Heart left ventricle (tissue), 16 donors: ENCODE measurements around the gene SIAH1. TPM values are rescaled to one million over a fixed set of nuclear protein-coding genes. Genes with fewer than 3 reads are reported as not detected.
"Not testable (repeated sequence)": the region's sequence is repeated elsewhere in the genome, so short reads cannot be mapped to it uniquely, and the experiment has no call there.

Experiments used
- ATAC-seq, 4 donors: fragments of 200-7000 bp; cut with Tn5 transposase; one replicate each; pipeline ENCODE4 v1.9.1; 2020 to 2022; ENCODE audit warnings: moderate library complexity in 4 of 4, mild to moderate bottlenecking in 3 of 4, moderate number of reproducible peaks in 1 of 4
- DNase-seq, 5 donors: peaks; one replicate each; pipeline ENCODE4 v3.0.0-alpha.2; 2020
- H3K27ac ChIP-seq, 12 donors: fragments of 200-600 bp; sonication (generic) in 4 of 12; one replicate each; pipeline versions ENCODE4 v1.5.0 to v1.8.0; 2016 to 2022; ENCODE audit warnings: mild to moderate bottlenecking in 2 of 12
- H3K27me3 ChIP-seq, 9 donors: fragments of 200-600 bp; sonication (generic) in 2 of 9; one replicate each; pipeline versions ENCODE4 v1.5.1 to v1.8.0; 2016 to 2022; ENCODE audit warnings: mild to moderate bottlenecking in 3 of 9
- H3K36me3 ChIP-seq, 9 donors: fragments of 200-600 bp; sonication (generic) in 2 of 9; one replicate each; pipeline versions ENCODE4 v1.5.0 to v1.8.0; 2018 to 2022; ENCODE audit warnings: mild to moderate bottlenecking in 2 of 9
- H3K4me1 ChIP-seq, 12 donors: fragments of 200-600 bp; sonication (generic) in 4 of 12; one replicate each; pipeline versions ENCODE4 v1.5.0 to v1.8.0; 2016 to 2022; ENCODE audit warnings: mild to moderate bottlenecking in 3 of 12
- H3K4me3 ChIP-seq, 12 donors: fragments of 200-600 bp; sonication (generic) in 4 of 12; one replicate each; pipeline versions ENCODE4 v1.5.0 to v1.8.0; 2017 to 2022; ENCODE audit warnings: mild to moderate bottlenecking in 9 of 12, moderate library complexity in 4 of 12
- H3K9me3 ChIP-seq, 12 donors: fragments of 200-600 bp; sonication (generic) in 4 of 12; one replicate each; pipeline versions ENCODE4 v1.5.0 to v1.8.0; 2016 to 2022; ENCODE audit warnings: mild to moderate bottlenecking in 1 of 12
- CTCF ChIP-seq, 12 donors: fragments of 200-600 bp; sonication (generic) in 4 of 12; IDR thresholded peaks; one replicate each; pipeline versions ENCODE4 v1.5.0 to v1.8.0; 2018 to 2022; ENCODE audit warnings: antibody characterized with exemption in 12 of 12, mild to moderate bottlenecking in 5 of 12
- POLR2A ChIP-seq, 2 donors: fragments of 450-650 bp; IDR thresholded peaks; one replicate each; pipeline ENCODE4 v1.6.1; 2017; ENCODE audit warnings: antibody characterized with exemption in 2 of 2, mild to moderate bottlenecking in 2 of 2, moderate library complexity in 2 of 2
- WGBS, 4 donors: extraction: QIAGEN DNeasy Blood & Tissue Kit in 2 of 4; methylation state at CpG; one replicate each; pipeline versions ENCODE4 v1.1.5 to v1.1.7; 2013 to 2018; 5-methylcytosine and 5-hydroxymethylcytosine counted together
- intact Hi-C, 10 donors: fragments of 100-400 bp; cut with DNase I; formaldehyde crosslinking; loops; one replicate each; pipeline versions ENCODE4 v1.11.1 to v1.14.2; 2022
- polyA plus RNA-seq, 2 donors: library from polyadenylated mRNA; stranded (reverse); fragments of 200-250 nt; gene quantifications; one replicate each; pipeline ENCODE4 v1.2.3, GENCODE V29; 2013
- total RNA-seq, 9 donors: library from RNA; depleted of rRNA in 2 of 9; stranded (reverse); fragments of >200 nt in 2 of 9; fragmentation: NEBNext Ultra II Directional in 3 of 9; extraction: Animal tissue kit (Norgen Biotek cat#: 25700) in 3 of 9; gene quantifications; one replicate each; pipeline versions ENCODE4 v1.1.0 to v1.2.4, GENCODE V29; 2016 to 2023
- donor health status: ischemic (EF 13 %, LVEDD 7.1; RV severe dilation, severe dysfunction).
- donor health status: healthy with polysubstance abuse.
- donor health status: DM: no; HTN: yes; CAD: no.
- donor health status: DM: no; HTN: no; CAD: no.
- donor health status: ischemic (EF 25% LVEDD 6.9; RV normal size, moderate dysfunction).
- donor health status: ischemic (EF 25% LVEDD 5.7; RV mildly dilated, moderate dysfunction).
- donor health status: healthy.
- donor health status: DM: yes; HTN: yes; CAD: no.
- donor health status: ischemic (EF 35%, LVEDD 5.7; RV mildly dilated, moderate dysfunction).
- donor health status: nonischemic (EF 11% LVEDD 7.7; RV severe dilation, severe dysfunction).
- donor health status: DM: yes; HTN: yes; CAD: no.
- donor health status: PGD.
- donor health status: ischemic (EF 29% LVEDD 5.4; RV normal size, mild dysfunction).
- donor health status: nonischemic (EF 23%, LVEDD 6.1; RV moderate dilation, normal function).

Gene SIAH1
- total and polyA plus RNA-seq, 11 donors = 10.1 to 21.5 (median 13.4) TPM

GRCh38 chr16:48373258-48374029, 11.8 kb downstream of the SIAH1 start:
- intact Hi-C loops = loop anchor here in 1 of 10 donors (5.0 kb wide), 1 partner anchor 249 kb away; no protein-coding TSS in a partner anchor
- Histone ChIP-seq H3K9me3 (no peaks in the 10 kb centered on the region), H3K4me3 (no peak overlapping the region), H3K27ac (no peak overlapping the region), H3K4me1 (peaks cover 2 to 85% (median 75%) of the 10 kb centered on the region in 12 donors), H3K27me3 (no peaks in the 10 kb centered on the region), H3K36me3 (no peaks in the 10 kb centered on the region)
- DNase-seq = no peak
- no peak for TF ChIP-seq POLR2A (IDR thresholded peaks at IDR 0.05)
- no peak for TF ChIP-seq CTCF (IDR thresholded peaks at IDR 0.05)
- 64 to 81% (median 72%) methylated on average over 4 of the region's 4 CpGs for WGBS, 4 donors
- peak in 3 of 4 donors; percentile 41 to 64 (median 54) for ATAC-seq

GRCh38 chr16:48372744-48373143, 12.5 kb downstream of the SIAH1 start:
- DNase-seq = no peak
- H3K4me3 ChIP-seq = no peak overlapping the region
- ATAC-seq = no peak
- H3K27ac ChIP-seq = no peak overlapping the region
- 62 to 71% (median 64%) methylated on average over 4 of the region's 4 CpGs for WGBS, 4 donors
- intact Hi-C loops = loop anchor here in 1 of 10 donors (5.0 kb wide), 1 partner anchor 250 kb away; no protein-coding TSS in a partner anchor
- H3K9me3 ChIP-seq = no peaks in the 10 kb centered on the region
- no peak for TF ChIP-seq CTCF (IDR thresholded peaks at IDR 0.05)
- no peak for TF ChIP-seq POLR2A (IDR thresholded peaks at IDR 0.05)
- no peaks in the 10 kb centered on the region for H3K36me3 ChIP-seq
- peaks cover 0 to 81% (median 72%) of the 10 kb centered on the region in 12 donors for H3K4me1 ChIP-seq
- no peaks in the 10 kb centered on the region for H3K27me3 ChIP-seq

- H3K4me1 ChIP-seq = peaks cover 0 to 82% (median 73%) of the 10 kb centered on the region in 12 donors
- no peak for TF ChIP-seq CTCF (IDR thresholded peaks at IDR 0.05)
- TF ChIP-seq POLR2A (IDR thresholded peaks at IDR 0.05) = no peak
- no peaks in the 10 kb centered on the region for H3K9me3 ChIP-seq
- H3K27ac ChIP-seq = no peak overlapping the region
- H3K4me3 ChIP-seq = no peak overlapping the region
- no peaks in the 10 kb centered on the region for H3K27me3 ChIP-seq
- ATAC-seq (no peak), DNase-seq (no peak)
- intact Hi-C loops = loop anchor here in 1 of 10 donors (5.0 kb wide), 1 partner anchor 251 kb away; no protein-coding TSS in a partner anchor
- no peaks in the 10 kb centered on the region for H3K36me3 ChIP-seq
Observed at GRCh38 chr16:48371393-48371780, 13.8 kb downstream of the SIAH1 start.

- 87 to 92% (median 90%) methylated on average over 18 of the region's 18 CpGs for WGBS, 4 donors
- not testable (repeated sequence) for H3K27ac ChIP-seq, H3K9me3 ChIP-seq, H3K4me3 ChIP-seq, H3K36me3 ChIP-seq, DNase-seq, H3K27me3 ChIP-seq
- ATAC-seq = peak in 1 of 4 donors; percentile 48
- peaks cover 0 to 80% (median 70%) of the 10 kb centered on the region in 12 donors for H3K4me1 ChIP-seq
- intact Hi-C loops = loop anchor here in 1 of 10 donors (5.0 kb wide), 1 partner anchor 251 kb away; no protein-coding TSS in a partner anchor
Observed at GRCh38 chr16:48370668-48371392, 14.4 kb downstream of the SIAH1 start.
